Measurements from ENCODE around the gene HOMER1.

DNA sequence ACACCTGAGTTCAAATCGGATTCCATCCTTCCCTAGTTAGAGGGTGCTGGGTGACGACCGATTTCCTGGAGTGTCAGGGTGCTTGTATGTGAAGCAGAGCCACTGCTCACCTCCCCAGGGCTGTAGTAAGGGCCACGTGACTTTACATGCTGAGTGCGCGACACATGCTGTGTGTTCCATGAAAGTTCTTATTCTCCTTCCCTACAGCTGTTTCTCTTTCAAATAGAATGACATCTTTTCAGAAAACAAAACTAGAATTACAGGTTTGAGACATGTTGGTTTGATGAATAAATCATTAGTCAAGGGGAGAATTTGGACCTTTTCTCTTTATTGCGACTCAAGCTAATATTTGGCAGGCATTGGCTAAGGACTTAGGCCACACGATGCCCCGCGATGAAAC lies 164.9 kb downstream of the HOMER1 start:
- TF ChIP-seq ARID2 (IDR thresholded peaks at IDR 0.05), result no peak
- no peak for TF ChIP-seq POLR2AphosphoS2 (IDR thresholded peaks at IDR 0.05; ENCODE audit: low read length)
- TF ChIP-seq JUND (IDR thresholded peaks at IDR 0.05; ENCODE audit: borderline replicate concordance, low read depth, low read length), result no peak
- TF ChIP-seq JUND (tag; IDR thresholded peaks at IDR 0.05; ENCODE audit: borderline replicate concordance, low read depth, low read length), result no peak
- TF ChIP-seq NFIC (IDR thresholded peaks at IDR 0.05), result no peak
- TF ChIP-seq POLR2AphosphoS5 (IDR thresholded peaks at IDR 0.05; ENCODE audit: control insufficient read depth, insufficient read depth, low read depth, low read length), result no peak
- no peak for TF ChIP-seq ZEB2 (IDR thresholded peaks at IDR 0.05)
- TF ChIP-seq ZBTB8A (IDR thresholded peaks at IDR 0.05; ENCODE audit: partially characterized antibody), result no peak
- TF ChIP-seq OTX1 (CRISPR knock-in tag; IDR thresholded peaks at IDR 0.05), result no peak
- TF ChIP-seq, protein P1, sequence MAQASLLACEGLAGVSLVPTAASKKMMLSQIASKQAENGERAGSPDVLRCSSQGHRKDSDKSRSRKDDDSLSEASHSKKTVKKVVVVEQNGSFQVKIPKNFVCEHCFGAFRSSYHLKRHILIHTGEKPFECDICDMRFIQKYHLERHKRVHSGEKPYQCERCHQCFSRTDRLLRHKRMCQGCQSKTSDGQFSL (CRISPR knock-in tag; IDR thresholded peaks at IDR 0.05), result no peak
- TF ChIP-seq, protein P1 (tag; IDR thresholded peaks at IDR 0.05), result no peak
- TF ChIP-seq RAD21 (CRISPR knock-in tag; conservative IDR thresholded peaks at IDR 0.05 in 1 of 2, IDR thresholded peaks at IDR 0.05 in 1 of 2), result no peak
- TF ChIP-seq, protein P2, sequence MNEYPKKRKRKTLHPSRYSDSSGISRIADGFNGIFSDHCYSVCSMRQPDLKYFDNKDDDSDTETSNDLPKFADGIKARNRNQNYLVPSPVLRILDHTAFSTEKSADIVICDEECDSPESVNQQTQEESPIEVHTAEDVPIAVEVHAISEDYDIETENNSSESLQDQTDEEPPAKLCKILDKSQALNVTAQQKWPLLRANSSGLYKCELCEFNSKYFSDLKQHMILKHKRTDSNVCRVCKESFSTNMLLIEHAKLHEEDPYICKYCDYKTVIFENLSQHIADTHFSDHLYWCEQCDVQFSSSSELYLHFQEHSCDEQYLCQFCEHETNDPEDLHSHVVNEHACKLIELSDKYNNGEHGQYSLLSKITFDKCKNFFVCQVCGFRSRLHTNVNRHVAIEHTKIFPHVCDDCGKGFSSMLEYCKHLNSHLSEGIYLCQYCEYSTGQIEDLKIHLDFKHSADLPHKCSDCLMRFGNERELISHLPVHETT (CRISPR knock-in tag; conservative IDR thresholded peaks at IDR 0.05 in 1 of 2, IDR thresholded peaks at IDR 0.05 in 1 of 2), result no peak
- TF ChIP-seq SPI1 (IDR thresholded peaks at IDR 0.05; ENCODE audit: borderline replicate concordance, low read depth, low read length), result no peak
- TF ChIP-seq, protein P3, sequence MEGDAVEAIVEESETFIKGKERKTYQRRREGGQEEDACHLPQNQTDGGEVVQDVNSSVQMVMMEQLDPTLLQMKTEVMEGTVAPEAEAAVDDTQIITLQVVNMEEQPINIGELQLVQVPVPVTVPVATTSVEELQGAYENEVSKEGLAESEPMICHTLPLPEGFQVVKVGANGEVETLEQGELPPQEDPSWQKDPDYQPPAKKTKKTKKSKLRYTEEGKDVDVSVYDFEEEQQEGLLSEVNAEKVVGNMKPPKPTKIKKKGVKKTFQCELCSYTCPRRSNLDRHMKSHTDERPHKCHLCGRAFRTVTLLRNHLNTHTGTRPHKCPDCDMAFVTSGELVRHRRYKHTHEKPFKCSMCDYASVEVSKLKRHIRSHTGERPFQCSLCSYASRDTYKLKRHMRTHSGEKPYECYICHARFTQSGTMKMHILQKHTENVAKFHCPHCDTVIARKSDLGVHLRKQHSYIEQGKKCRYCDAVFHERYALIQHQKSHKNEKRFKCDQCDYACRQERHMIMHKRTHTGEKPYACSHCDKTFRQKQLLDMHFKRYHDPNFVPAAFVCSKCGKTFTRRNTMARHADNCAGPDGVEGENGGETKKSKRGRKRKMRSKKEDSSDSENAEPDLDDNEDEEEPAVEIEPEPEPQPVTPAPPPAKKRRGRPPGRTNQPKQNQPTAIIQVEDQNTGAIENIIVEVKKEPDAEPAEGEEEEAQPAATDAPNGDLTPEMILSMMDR (IDR thresholded peaks at IDR 0.05 in 2 of 3, conservative IDR thresholded peaks at IDR 0.05 in 1 of 3; ENCODE audit: insufficient read depth in 2 of 3, low read depth in 1 of 3, low read length in 3 of 3), result no peak
- TF ChIP-seq RNF2 (IDR thresholded peaks at IDR 0.05), result no peak
